ENCODE data around the gene LRRC4. TPM values are rescaled to one million over a fixed set of nuclear protein-coding genes. Genes with fewer than 3 reads are reported as not detected.

LRRC4 gene
- total and polyA plus RNA-seq, 8 donors, result 0.45 to 61.8 (median 1.1) TPM; not detected in 1

DNA sequence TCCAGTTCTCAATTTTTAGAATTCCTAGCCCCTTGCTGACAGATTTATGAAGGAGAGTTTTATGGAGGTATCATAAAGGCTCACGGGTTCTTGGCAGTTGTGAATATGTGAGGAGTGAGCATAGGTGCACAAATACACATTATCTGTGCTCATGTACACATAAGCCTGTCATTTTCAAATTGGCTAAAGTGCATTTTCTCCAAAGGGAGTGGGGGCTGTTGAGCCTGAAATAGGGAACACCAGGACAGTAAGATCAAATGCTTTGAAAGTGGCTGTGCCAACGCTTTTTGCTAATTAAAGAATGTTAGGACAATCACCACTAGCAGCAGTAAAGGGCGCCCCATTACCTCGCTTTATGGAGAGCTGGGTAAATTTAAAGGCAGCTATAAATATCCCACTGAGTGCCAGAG lies 8.3 kb upstream of the LRRC4 start:
- WGBS, 5 donors, result 82 to 95% (median 94%) methylated on average over 4 of the region's 4 CpGs
- H3K36me3 ChIP-seq, result peaks cover 0 to 11% (median 8%) of the 10 kb centered on the region in 4 donors
- intact Hi-C loops (cut with DNase I; ENCODE audit: low total_unique reads), result no loop called here
- H3K4me3 ChIP-seq, result no peak overlapping the region
- H3K9me3 ChIP-seq, result no peaks in the 10 kb centered on the region
- H3K27me3 ChIP-seq, result no peaks in the 10 kb centered on the region
- H3K27ac ChIP-seq, result no peak overlapping the region
- TF ChIP-seq POLR2AphosphoS5 (IDR thresholded peaks at IDR 0.05) (no peak), EP300 (IDR thresholded peaks at IDR 0.05) (no peak), POLR2A (IDR thresholded peaks at IDR 0.05) (no peak)
- TF ChIP-seq, protein P1, sequence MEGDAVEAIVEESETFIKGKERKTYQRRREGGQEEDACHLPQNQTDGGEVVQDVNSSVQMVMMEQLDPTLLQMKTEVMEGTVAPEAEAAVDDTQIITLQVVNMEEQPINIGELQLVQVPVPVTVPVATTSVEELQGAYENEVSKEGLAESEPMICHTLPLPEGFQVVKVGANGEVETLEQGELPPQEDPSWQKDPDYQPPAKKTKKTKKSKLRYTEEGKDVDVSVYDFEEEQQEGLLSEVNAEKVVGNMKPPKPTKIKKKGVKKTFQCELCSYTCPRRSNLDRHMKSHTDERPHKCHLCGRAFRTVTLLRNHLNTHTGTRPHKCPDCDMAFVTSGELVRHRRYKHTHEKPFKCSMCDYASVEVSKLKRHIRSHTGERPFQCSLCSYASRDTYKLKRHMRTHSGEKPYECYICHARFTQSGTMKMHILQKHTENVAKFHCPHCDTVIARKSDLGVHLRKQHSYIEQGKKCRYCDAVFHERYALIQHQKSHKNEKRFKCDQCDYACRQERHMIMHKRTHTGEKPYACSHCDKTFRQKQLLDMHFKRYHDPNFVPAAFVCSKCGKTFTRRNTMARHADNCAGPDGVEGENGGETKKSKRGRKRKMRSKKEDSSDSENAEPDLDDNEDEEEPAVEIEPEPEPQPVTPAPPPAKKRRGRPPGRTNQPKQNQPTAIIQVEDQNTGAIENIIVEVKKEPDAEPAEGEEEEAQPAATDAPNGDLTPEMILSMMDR (IDR thresholded peaks at IDR 0.05), result no peak
- DNase-seq, result no peak
- H3K4me1 ChIP-seq, result peaks cover 0 to 12% (median 4%) of the 10 kb centered on the region in 4 donors

DNA sequence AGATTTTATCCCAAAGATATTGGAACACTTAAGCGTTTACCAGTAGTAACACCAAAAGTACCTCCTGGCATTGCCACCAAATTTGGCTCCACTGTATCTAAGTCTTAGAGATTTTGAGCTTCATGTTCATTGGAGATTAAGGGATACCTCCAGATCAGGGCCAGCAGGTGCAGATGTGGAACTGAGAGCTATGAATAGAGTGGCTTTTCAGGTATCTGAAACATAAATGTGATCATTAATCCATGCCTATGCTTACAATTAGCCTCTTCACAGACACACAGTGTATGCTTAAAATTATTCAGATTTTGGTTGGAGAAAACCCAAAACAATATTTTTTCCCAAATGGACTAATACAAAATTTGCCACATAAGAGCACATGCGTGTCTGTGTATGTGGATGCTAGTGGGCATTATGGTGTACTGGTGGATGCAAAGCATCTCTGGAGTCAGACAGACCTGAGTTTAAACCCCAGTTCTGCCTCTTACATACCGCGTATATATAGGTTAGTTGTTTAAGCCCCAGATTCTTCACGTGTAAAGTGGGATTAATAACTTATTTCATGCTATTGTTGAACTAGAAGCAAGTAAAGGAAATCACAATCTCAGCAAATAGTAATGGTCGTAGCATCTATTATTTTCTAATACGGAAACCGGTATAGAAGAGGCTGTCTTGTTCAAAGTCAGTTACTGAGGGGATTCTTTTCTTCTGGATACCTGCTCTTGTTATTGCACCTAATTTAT lies 6.8 kb upstream of the LRRC4 start:
- Histone ChIP-seq H3K27me3 (no peaks in the 10 kb centered on the region), H3K27ac (no peak overlapping the region), H3K9me3 (no peaks in the 10 kb centered on the region), H3K4me1 (peaks cover 0 to 16% (median 6%) of the 10 kb centered on the region in 4 donors), H3K36me3 (peaks cover 0 to 7% (median 5%) of the 10 kb centered on the region in 4 donors), H3K4me3 (no peak overlapping the region)
- WGBS, 5 donors, result 94 to 97% (median 96%) methylated on average over 8 of the region's 8 CpGs
- intact Hi-C loops (cut with DNase I; ENCODE audit: low total_unique reads), result no loop called here
- no peak for DNase-seq
- TF ChIP-seq, protein P1 (IDR thresholded peaks at IDR 0.05), result no peak
- TF ChIP-seq POLR2A (IDR thresholded peaks at IDR 0.05) (no peak), POLR2AphosphoS5 (IDR thresholded peaks at IDR 0.05) (no peak), EP300 (IDR thresholded peaks at IDR 0.05) (no peak)

DNA sequence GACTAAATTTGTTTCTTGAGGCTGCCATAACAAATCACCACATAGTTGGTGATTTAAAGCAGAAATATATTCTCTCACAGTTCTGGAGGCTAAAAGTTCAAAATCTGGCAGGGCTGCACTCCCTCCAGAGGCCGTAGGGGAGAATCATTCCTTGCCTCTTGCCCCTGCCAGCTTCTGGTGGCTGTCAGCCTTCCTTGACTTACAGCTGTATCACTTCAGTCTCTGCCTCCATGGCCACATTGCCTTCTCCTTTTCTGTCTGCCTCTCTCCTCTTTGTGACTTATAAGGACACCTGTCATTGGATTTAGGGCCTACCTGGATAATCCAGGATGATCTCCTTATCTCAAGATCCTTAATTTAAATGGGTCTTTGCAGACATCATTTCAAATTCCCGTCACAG lies 5.8 kb upstream of the LRRC4 start:
- Histone ChIP-seq H3K27ac (no peak overlapping the region), H3K36me3 (peaks cover 0 to 2% (median under 1%) of the 10 kb centered on the region in 4 donors), H3K4me1 (peaks cover 8 to 26% (median 15%) of the 10 kb centered on the region in 4 donors), H3K4me3 (no peak overlapping the region), H3K27me3 (no peaks in the 10 kb centered on the region), H3K9me3 (no peaks in the 10 kb centered on the region)
- WGBS, 5 donors, result 93 to 99% (median 94%) methylated on average over 2 of the region's 2 CpGs
- TF ChIP-seq EP300 (IDR thresholded peaks at IDR 0.05) (no peak), POLR2AphosphoS5 (IDR thresholded peaks at IDR 0.05) (no peak), POLR2A (IDR thresholded peaks at IDR 0.05) (no peak)
- TF ChIP-seq, protein P1 (IDR thresholded peaks at IDR 0.05), result no peak
- no peak for DNase-seq
- intact Hi-C loops (cut with DNase I; ENCODE audit: low total_unique reads), result no loop called here

DNA sequence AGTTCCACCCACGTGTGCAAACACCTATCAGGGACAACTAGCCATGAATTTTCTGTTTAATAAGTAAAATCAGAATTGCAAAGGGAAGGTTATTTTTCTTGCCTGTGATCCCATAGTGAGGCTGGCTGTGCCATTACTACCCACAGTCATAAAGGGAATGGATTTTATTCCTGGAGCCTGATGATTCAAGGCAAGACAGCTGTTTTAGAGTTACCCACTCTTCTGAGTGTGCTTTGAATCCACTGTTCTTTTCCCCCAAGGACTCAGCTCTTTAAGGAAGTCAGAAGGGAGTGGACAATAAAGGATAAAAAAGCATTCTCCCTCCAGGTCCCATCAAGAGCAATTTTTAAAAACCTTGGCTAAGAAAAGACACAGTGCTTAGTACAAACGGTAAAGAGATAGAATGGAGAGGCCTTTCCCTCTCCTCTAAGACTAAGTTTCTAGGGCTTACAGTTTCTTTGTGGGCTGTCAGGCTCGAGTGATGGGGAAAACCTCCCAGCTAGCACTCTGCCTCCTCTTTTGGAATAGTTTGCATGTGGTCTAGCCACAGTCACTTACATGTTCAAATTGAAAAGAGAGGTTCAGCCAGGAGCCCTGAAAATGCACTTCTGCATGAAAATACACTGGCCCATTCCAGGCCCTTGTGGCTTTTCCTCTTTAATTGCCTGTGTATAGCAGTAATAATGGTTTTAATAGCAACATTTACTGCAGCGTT lies 5.1 kb upstream of the LRRC4 start:
- H3K27ac ChIP-seq, result no peak overlapping the region
- no peaks in the 10 kb centered on the region for H3K27me3 ChIP-seq
- no peaks in the 10 kb centered on the region for H3K36me3 ChIP-seq
- intact Hi-C loops (cut with DNase I; ENCODE audit: low total_unique reads), result no loop called here
- WGBS, 5 donors, result 77 to 90% (median 82%) methylated on average over 4 of the region's 4 CpGs
- H3K4me3 ChIP-seq, result no peak overlapping the region
- no peak for TF ChIP-seq POLR2A (IDR thresholded peaks at IDR 0.05)
- TF ChIP-seq EP300 (IDR thresholded peaks at IDR 0.05), result no peak
- TF ChIP-seq, protein P1 (IDR thresholded peaks at IDR 0.05), result no peak
- TF ChIP-seq POLR2AphosphoS5 (IDR thresholded peaks at IDR 0.05), result no peak
- H3K4me1 ChIP-seq, result peaks cover 8 to 30% (median 18%) of the 10 kb centered on the region in 4 donors
- no peak for DNase-seq
- no peaks in the 10 kb centered on the region for H3K9me3 ChIP-seq

Data from stomach (tissue), 9 donors.